GM18858 (cell line): ENCODE measurements around the gene LOC101059915.
"Not testable (repeated sequence)": the region's sequence is repeated elsewhere in the genome, so short reads cannot be mapped to it uniquely, and the experiment has no call there.

Experiments used
- ATAC-seq: cut with Tn5 transposase; IDR thresholded peaks from one replicate; pipeline ENCODE4 v1.9.1; 2021; ENCODE audit not compliant: unreplicated experiment

The LOC101059915 gene

DNA sequence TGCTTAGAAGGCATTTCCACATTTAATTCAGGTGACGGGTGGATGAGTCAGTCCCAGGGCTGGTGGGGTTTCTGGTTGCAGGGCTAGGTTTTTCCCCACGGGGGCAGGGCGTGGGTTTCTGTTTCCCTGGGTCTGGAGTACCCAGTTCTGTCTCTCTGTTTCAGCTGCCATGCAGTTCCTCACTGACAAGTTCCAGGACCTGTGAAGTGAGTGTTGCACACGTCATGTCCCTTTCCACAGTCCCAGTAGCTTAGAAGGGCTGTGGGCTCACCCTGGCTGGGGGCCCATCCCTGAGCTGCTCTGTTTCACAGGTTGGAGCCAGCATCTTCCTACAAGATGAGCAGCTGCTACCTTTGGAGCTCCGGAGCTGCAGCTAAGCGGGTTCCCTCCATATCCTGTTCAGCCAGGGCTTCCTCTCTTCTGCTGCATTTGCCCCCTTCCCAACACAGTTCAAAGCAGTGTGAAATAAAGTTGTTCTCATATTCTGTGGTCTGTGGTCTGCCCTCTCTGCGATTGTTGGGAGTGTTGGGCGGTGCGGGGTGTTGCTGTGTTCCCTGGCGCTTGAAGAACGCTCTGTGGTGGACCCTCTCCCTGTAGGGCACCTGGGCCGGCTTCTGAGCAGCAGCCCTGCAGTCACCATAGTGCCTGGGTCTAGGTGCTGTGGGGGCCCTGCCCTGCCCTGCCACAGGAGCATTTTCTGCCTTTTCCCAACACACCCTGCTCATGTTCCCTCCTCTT lies 3.9 kb downstream of the LOC101059915 start:
- ATAC-seq, result no peak

DNA sequence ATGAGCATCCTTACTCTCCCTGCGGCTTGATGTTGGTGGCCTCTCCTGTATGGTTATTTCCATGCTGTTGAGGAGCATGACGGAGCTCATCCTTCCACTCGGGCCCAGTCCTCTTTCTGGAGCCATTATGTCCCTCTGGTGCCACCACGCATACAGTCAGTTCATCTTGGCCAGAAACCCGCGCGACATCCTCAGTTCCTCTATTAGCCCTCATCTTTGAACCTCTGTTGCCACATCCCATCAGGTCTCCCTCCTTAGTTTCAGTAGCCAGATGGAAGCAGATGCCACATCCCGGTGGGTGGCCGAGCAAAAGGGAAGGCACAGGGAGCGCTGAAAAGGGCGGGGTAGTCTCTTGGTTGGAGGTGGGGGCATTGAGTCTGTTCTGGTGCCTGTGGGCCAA lies 4.6 kb downstream of the LOC101059915 start:
- ATAC-seq, result no peak

DNA sequence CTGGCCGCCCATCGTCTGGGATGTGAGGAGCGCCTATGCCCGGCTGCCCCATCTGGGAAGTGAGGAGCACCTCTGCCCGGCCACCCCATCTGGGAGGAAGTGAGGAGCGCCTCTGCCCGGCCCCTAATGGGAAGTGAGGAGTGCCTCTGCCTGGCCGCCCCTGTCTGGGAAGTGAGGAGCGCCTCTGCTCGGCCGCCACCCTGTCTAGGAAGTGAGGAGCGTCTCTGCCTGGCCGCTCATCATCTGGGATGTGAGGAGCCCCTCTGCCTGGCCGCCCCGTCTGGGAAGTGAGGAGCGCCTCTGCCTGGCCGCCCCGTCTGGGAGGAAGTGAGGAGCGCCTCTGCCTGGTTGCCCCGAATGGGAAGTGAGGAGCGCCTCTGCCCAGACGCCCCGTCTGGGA lies 8.3 kb downstream of the LOC101059915 start:
- not testable (repeated sequence) for ATAC-seq

DNA sequence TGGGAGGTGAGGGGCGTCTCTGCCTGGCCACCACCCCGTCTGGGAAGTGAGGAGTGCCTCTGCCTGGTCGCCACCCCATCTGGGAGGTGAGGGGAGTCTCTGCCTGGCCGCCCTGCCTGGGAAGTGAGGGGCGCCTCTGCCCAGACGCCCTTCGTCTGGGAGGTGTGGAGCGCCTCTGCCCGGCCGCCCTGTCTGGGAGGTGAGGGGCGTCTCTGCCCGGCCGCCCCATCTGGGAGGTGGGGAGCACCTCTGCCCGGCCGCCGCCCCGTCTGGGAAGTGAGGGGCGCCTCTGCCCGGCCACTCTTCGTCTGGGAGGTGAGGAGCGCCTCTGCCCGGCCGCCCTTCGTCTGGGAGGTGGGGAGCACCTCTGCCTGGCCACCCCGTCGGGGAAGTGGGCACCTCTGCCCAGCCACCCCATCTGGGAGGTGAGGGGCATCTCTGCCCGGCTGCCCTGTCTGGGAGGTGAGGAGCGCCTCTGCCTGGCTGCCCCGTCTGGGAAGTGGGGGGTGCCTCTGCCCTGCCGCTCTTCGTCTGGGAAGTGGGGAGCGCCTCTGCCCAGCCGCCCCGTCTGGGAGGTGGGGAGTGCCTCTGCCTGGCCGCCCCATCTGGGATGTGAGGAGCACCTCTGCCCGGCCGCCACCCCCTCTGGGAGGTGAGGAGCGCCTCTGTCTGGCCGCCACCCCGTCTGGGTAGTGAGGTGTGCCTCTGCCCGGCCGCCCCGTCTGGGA lies 8.9 kb downstream of the LOC101059915 start:
- ATAC-seq, result not testable (repeated sequence)

DNA sequence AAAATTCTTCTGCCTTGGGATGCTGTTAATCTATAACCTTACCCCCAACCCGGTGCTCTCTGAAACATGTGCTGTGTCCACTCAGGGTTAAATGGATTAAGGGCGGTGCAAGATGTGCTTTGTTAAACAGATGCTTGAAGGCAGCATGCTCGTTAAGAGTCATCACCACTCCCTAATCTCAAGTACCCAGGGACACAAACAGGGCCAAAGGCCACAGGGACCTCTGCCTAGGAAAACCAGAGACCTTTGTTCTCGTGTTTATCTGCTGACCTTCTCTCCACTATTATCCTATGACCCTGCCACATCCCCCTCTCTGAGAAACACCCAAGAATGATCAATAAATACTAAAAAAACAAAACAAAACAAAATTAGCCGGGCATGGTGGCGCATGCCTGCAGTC lies 9.8 kb downstream of the LOC101059915 start:
- not testable (repeated sequence) for ATAC-seq

DNA sequence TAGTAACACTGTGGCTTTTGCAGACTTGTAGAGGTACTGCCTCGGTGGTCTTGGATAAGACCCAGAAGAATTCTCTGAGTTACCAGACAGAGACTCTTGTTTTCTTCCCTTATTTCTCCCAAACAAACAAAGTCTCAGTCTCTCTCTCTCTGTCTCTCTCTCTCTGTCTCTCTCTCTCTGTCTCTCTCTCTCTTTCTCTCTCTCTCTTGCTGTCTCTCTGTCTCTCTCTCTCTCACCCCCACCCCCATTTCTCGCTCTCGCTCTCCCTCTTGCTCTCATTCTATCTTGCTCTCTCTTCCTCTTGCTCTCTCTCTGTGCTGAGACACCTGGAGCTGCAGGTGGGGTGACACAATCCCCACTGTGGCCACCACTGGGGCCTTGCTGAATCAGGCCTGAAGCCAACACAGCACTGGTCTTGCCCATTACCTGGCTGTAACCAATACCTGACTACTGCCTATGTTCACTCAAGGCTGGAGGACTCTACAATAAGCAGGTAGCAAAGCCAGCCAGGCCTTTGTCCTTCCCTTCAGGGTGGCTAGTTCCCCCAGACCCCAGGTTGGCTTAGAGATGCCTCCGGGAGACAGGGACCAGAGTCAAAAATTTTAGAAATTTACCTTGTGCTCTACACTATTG lies 12.3 kb downstream of the LOC101059915 start:
- ATAC-seq, result no peak

DNA sequence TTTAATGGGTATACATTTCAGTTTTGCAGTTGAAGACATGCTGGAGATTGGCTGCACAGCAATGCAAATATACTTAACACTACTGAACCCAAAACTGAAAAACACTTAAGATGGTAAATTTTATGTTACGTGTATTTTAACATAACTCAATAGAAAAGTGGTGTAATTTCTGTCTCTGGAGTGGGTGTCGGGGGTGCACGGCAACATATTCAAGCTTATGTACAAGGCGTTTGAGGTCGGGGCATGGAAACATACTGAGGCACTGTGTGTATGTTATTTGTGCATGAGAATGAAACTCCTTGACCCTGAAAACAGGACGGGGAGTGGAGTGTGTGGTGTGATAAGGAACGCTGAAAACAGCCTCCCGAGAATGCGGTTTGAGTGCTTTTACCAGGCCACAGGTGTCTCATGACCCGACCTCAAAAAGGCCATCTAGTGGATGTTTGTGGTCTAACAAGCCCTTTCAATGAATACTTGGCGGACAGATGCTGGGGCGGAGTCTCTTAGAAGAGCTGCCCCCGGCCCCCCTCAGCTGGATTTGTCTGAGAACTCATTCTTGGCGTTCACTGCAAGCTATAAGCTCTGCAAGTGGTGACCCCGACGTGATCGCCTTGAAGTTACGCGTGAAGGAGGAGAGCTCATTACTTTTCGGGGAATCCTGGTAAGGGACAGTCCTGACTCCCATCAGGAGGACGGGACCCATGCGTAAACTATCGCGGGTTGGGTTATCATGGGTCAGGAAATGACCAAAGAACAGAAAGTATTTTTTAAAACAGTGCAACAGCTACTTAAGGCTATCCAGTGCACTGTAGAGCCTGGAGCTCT lies 29.5 kb downstream of the LOC101059915 start:
- ATAC-seq, result not testable (repeated sequence)

DNA sequence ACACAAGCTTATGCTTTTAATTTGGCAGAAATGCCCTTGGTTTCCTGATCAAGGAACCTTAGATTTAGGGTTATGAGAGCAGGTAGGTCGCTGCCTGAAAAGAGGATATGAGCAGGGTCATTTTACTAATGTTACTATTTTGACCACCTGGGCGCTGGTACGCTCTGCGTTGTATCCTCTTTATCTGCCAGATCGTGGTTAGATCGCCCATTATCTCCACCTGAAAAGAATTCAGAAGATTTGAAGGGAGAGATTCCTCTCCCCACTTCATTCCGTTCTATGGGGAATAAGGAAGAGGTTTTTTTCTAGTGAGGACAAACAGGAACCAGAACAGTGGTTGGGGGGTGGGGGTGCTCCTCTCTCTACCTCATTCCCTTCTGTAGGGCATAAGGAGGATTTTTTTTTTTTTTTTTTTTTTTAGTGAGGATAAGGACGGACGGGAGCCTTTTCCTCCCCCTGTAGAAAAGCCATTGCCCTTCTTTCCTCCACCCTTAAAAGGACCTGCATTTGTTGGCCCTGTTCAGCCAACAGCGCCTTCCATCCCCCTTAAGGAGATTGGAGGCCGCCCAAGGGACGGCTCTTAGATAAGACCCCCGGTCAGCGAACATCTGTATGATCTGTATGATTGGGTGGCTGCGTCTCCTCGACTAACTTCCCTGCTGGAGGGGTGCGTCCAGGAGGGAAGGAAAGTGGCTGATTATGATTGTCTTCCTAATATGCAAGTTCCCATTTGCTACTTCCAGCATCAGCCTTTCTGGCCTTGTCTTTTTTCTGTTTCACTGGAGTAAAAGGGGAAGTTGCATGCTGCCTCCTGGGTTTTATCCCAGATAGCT lies 30.3 kb downstream of the LOC101059915 start:
- ATAC-seq, result not testable (repeated sequence)

DNA sequence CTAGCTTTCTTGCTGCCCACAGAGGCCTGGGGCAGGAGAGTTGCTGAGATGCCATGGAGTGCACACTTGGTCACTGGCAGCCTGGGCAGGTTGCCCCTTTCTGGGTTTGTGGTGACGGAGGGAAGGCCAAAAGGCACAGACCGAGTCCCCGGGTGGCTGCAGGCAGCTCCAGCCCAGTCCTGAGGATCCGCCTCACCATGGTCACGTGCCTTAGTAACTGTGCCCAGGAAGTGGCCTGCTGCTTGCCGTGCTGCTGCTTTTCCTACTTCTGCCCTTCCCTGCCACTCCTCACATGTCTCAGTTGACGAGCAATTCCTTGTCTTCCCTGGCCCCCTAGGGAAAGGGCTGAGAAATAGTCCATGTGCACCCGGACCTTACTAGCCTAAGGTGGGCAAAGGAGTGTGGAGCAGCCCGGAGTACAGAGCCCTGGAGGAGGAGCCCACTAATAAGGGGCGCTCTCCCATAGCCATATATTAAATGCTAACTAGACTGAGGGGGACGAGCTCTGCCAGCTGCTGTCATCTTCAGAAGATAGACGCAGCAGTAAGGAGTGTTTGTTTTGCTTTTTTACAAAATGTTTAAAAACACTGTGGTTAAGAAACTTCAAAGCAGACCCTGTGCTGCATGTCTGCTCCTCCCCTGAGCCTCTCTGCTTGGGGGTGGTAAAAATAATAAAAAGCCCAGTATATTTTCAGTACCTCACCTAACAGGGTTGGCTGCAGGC lies 31.1 kb downstream of the LOC101059915 start:
- not testable (repeated sequence) for ATAC-seq

DNA sequence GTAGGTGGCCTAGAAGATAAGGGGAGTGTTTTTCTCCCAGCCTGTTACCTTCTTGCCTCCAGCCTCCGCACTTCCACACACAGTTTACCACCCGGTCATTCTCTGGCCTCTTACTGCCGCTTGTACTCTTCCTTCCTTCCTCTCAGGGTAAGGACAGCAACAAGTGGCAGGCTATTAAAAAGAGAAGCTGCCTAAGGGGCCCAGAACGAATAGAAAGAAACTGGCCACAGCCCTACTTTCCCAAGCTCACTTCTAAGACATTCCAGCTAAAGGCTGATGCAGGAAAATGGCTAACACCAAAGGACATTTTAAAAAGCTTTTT lies 31.6 kb downstream of the LOC101059915 start:
- not testable (repeated sequence) for ATAC-seq

DNA sequence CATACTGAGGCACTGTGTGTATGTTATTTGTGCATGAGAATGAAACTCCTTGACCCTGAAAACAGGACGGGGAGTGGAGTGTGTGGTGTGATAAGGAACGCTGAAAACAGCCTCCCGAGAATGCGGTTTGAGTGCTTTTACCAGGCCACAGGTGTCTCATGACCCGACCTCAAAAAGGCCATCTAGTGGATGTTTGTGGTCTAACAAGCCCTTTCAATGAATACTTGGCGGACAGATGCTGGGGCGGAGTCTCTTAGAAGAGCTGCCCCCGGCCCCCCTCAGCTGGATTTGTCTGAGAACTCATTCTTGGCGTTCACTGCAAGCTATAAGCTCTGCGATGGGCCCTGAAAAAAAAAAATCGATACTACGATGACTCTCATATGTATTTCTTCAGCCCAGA lies 35.5 kb downstream of the LOC101059915 start:
- not testable (repeated sequence) for ATAC-seq

DNA sequence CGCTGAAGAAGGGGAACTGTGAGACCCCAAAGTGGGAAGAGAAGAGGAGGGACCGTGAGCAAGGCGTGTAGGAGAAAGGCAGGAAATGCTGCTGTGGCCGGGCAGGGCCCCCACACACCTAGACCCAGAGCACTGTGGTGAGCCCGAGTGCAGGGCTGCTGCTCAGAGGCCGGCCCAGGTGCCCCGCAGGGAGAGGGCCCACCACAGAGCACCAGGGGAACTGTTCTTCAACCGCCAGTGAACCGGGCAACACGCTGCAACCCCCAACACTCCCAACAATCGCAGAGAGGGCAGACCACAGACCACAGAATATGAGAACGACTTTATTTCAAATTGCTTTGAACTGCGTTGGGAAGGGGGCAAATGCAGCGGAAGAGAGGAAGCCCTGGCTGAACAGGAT lies 46.7 kb downstream of the LOC101059915 start:
- ATAC-seq, result not testable (repeated sequence)

DNA sequence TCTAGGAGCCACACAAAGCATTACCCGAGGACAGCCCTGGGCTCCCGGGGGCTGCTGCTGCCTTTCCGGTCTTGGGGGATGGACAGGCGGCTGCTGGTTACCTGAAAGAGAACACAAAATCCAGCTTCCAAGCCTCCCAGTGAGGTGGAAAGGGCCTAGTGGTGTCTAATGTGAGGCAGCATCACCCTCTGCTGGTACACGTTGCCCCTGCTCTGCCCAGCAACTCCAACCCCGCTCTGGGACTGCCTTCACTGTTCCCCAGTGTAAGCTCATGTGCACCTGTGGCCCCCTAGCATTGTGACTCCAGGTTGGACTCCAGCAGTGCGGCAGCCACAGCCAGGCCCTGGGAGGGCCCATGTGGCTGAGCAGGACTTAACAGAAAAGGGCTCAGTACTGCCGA lies 48.2 kb downstream of the LOC101059915 start:
- not testable (repeated sequence) for ATAC-seq

DNA sequence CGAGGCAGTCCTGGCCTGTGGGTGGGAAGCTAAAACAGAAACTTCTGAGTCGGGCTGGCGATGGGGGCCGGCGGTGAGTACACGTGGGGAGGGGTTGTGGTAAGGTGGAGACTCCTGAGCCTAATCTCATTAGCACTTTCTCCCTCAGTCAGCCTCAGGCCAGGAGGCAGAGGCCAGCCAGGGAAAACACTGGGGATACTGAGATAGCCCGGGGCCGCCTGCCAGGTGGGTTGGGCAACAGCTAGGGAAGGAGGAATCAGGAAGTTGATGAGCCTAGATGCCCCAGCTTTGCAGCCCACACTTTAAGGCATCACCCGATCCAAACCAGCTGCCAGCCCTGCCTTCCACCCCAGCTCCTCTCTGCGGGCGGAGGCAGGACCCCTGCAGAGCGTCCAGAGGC lies 49.0 kb downstream of the LOC101059915 start:
- ATAC-seq, result not testable (repeated sequence)

DNA sequence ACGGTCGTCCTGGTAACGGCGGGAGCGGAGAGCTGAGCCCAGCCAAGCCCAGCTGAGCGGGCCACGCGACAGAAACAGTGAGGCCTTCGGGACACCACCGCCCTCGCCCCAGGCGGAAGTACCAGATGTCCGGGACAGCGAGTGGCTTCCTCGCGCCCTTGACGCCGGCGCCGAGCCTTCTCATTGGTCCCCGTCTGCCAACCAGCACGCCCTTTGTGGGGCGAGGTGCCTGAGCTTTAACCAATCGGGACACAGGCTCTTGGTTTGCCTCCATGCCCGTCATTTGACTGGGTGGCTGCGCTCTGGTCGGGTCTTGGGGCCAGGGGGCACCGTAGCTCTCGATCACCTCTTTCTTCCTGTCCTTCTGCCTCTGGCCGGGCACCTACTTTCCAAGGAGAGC lies 50.8 kb downstream of the LOC101059915 start, which contains the start of gene CXorf49:
Gene CXorf49 (minus strand): TSS at position 101 of the 400 bp plus-strand sequence. CDS start 134 bp downstream, outside the sequence.
- ATAC-seq, result not testable (repeated sequence)

DNA sequence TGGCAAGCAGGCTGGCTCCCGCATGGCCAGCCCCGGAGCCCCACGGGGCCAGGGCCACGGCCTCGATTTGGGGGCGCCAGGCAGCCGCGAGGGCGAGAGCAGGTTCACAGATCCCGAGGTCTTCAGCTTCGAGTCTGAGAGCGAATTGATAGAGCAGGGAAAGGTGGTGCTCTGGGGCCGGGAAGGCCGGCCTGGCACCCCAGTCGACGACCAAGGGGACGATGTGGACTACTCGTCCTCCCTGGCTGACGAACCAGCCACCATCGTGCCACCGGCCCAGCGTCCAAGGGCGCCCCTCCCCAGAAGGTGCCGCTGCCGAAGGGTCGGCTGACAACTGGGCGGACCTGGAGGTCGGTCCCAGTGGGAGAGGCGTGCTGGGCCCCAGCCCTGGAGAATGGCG lies 51.8 kb downstream of the LOC101059915 start:
- not testable (repeated sequence) for ATAC-seq

DNA sequence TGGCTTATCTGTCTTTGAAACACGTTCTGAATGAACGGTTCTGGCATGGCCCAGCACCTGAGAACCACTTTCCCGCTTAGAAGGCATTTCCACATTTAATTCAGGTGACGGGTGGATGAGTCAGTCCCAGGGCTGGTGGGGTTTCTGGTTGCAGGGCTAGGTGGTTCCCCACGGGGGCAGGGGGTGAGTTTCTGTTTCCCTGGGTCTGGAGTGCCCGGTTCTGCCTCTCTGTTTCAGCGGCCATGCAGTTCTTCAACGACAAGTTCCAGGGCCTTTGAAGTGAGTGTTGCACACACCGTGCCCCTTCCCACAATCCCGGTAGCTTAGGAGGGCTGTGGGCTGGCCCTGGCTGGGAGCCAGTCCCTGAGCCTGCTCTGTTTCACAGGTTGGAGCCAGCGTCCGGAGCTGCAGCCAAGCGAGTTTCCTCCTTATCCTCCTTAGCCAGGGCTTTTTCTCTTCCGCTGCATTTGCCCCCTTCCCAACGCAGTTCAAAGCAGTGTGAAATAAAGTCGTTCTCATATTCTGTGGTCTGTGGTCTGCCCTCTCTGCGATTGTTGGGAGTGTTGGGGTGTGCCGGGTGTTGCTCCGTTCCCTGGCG lies 53.0 kb downstream of the LOC101059915 start:
- ATAC-seq, result not testable (repeated sequence)
